Stimulated activated naive CD4-positive, alpha-beta T cell (primary cell): Measurements from ENCODE around the gene HTR1A.

Source experiments
- DNase-seq, 6 experiments: peaks; one replicate each; lab custom pipeline; 2025; lab: John Stamatoyannopoulos, UW

HTR1A gene

DNA sequence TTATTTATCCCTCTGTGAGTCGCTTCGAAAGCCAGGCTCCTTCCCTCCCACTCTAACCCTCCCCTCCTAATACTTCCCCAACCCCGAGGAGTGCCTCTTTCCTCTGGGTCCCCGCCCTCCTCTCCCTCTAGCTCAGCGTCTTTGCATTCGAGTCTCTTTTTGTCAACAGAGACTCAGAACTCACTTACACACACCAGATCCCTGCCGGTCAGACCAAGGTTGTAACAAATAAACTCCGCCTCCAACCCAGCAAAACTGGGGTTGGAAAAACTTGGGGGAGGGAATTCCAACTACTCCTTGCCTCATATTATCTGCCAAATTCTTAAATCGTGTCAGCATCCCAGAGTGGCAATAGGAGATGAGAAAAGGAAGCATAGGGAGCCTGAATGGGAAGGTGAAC is at the start of gene HTR1A:
HTR1A (minus strand) TSS at position 167 of the 400 bp plus-strand sequence. CDS start 726 bp downstream, outside the sequence.
- no peak for DNase-seq

DNA sequence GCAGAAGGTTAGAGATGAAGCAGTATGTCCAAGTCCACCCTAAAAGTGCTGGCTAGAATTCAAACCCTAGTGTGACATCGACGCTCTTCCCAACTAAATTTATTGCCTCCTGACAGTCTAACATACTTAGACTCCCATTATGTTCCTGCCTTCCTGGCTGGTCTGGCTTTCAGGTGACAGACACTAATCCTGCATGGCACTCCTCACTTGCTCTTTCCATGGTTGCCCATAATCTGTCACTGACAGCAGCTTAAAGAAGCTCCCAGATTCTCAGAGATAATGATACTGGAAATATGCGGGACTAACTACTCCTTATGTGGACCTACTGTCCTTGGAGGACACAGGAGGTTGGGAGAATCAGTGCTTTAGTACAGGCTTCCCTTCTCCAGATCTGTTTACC is 41.7 kb upstream of the HTR1A start:
- DNase-seq, result no peak

DNA sequence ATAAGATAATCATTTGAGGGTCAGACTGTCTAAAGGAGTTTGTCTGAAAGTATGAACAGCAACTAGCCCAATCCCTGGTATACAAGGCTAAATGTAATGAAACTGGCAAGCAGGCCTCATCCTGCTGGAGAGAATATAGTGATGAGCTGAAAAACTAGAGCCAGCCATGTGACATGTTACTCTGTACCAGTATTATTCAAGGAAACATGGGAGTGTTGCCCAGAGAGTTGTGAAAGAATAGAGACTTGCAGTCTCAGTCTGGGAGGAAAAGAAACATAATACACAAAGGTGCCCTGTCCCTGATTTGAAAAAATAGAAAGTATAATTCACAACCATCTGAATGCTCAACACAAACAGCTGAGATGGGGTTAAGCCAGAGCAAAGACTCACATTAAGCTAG is 37.9 kb upstream of the HTR1A start:
- no peak for DNase-seq

DNA sequence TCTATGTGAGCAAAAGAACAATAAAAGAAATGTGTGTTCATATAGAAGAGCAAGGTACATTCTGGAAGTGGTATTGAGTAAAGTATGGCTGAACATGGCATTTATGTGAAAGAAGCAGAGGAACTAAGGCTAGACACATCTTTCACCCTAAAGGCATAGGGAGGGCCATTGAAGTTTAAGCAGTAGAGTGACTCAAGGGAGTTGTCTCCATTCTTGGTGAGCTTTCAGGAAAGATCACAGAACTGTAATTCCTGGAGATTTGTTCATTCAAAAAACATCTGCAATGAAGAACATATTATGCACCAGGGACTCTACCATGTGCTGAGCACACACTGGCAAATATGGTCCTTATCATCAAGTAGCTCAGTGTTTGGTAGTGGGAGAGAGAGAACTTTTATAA is 24.8 kb upstream of the HTR1A start:
- DNase-seq, result no peak

DNA sequence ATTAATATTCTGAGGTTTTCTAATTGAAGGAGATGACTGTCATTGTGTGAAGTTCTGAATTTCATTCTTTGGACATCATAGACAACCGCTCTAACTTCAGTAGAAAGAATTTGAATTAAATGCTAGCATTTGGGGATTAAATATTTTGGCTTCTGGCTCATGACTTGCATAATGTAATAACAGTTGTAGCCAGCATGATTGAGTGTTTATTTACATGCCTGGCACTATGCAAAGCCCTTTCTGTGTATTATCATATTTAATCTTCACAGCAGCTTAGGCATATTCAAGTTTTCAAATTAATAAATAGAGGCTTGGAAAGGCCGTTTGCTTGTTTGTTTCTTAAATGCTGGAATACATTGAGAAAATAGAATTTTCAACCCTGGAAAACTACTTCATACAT is 19.6 kb upstream of the HTR1A start:
- no peak for DNase-seq

DNA sequence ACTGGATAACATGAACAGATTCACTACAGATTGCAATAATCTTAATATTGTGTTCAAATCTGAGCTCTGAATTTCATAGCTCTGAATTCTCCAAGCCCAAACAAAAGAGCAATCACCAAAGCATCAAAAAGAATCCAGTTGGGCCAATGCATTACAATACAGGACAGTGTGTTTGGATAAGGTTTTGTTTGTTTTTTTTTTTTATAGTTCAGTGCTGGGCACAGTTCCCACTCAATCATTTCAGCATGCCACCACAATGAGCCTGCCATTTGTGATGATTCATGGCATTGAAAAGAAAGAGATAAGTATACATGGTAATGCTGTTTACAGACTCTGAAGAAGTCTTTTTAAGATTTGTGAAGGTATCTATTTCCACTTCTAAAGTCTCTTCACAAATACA is 1.7 kb upstream of the HTR1A start:
- no peak for DNase-seq

DNA sequence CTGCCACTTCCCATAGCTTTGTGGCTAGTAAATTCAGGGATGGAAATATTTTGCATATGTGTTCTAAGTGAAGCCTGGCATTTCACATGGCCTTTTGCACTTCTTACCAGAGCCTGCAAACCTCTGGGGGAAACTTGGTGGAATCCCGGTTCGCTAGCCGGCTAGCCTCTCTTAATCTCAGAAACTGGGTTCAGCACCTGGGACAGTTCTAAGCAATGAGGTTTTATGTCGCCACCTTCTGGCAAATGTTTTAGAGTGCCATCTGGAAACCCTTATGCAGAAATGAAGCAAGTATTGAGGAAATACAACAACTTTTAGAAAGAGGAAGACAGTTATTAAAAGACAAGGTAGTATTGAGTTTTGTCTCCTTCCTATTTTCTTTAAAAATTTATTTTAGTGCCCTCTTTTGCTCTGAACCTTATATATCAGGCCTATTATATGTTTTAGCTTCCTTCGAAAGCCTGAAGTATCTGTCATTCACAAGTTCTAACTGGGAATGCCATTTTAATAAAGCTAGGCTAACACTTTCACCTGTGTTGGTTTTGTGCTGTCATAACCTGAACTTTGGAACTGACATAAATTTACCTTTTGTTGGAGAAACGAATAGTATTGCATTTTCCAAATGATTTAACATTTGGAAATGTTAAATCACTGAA is 963 bp upstream of the HTR1A start:
- DNase-seq, result no peak

DNA sequence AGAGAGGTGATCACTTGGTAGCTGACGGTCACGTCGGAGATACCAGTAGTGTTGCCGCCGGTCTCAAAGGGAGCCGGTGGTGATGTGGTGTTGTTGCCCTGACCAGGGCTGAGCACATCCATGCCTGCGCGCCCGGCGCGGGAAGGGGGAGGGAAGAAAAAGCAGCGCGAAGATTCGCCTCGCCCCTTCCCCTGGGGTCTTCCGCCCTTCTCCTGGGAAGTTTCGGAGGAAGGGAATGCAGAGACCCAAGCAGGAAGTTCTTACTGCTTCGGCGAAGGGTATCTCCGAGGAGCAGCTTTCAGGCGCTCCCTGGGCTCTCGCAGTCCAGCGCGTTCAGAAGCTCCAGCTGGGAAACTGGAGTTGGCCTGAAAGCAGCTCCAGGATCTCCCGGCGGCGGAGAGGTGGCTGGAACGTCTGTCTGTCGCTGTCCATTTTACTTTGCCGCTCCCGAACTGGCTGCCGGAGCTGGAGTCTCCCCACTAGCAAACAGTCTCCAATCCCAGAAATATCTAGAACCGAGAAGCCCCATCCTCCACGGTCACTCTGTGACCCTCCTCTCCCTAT is 565 bp downstream of the HTR1A start:
- DNase-seq, result no peak

DNA sequence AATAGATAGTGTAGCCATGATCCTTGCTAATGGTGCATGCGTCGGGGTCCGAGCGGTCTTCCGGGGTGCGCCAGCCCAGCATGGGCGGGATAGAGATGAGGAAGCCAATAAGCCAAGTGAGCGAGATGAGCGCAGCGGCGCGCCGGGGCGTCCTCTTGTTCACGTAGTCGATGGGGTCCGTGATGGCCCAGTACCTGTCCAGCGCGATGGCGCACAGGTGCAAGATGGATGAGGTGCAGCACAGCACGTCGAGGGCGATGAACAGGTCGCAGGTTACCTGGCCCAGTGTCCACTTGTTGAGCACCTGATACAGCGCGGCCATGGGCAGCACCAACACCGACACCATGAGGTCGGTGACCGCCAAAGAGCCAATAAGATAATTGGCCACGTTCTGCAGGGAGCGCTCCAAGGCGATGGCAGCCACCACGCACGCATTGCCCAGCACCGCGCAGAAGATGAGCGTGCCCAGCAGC is 1.1 kb downstream of the HTR1A start:
- DNase-seq, result no peak

DNA sequence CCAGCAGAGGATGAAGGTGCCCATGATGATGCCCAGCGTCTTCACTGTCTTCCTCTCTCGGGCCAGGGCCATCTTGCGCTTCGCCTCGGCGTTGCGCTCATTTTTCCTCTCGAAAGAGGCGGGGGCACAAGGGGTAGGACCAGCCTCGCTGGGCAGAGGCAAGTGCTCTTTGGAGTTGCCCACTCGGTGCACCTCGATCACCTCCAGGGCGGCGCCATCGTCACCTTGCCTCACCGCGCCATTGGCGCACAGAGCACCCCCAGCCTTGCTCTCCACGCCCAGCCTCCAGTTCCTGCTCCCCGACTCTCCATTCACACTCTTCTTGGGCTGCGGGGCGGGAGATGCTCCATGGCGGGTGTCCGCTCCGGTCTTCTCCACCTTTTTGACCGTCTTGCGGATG is 1.6 kb downstream of the HTR1A start:
- no peak for DNase-seq

DNA sequence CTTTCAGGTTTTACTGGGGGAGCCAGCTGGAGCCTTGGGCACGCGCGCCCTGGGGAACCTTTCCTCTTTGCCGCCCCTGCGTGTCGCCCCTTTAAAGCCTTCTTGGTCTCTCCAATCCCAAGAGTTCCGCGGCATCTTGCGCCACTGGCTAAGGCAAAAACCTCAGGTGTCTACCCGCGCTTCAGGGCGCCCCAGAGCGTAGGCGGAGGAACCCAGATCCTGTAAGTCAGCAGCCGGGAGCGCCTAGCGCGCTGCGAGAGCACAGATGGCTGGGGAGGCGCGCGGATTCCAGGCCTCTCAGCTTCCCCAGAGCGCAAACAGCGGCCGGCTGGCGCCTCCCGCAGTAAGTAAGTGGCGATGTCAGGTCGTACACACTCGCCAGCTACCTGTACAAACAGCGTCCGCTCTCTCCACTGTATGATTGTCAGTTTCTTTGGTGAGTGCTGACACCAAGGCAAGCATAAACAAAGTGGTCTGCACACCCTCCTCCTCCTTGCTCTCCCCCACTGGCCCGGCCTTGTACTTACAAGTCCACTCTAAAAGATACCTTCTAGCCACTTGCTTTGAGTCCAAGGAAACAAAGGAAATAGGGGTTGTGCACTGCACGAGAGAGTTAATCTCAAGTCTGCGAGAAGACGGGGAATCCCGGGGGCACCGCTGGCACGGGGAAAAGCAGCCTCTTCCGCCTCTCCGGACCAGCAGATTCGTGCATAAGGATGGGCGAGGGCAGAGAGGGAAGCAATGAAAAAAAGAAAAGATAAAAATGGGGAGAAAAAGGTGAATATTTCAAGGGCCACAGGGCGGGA is 2.9 kb downstream of the HTR1A start:
- DNase-seq, result no peak

DNA sequence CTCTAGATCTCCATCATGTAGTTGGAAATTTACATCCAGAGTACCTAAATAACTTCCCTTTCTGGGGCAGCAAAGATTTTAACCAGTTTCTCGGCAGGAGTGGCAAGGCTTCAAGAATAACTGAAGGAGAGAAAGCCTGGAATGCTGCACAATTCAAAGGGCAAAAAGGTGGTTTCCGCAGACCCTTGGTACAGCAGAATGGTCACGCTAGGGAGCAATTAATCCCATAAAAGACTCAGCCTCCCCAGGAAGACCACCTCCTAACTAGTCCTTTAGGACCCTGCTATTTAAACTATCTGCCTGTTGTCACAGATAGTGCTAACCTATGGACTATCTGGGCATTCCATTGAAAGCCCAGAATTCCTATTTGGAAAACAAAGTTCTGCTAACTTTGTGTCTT is 3.6 kb downstream of the HTR1A start:
- DNase-seq, result no peak

DNA sequence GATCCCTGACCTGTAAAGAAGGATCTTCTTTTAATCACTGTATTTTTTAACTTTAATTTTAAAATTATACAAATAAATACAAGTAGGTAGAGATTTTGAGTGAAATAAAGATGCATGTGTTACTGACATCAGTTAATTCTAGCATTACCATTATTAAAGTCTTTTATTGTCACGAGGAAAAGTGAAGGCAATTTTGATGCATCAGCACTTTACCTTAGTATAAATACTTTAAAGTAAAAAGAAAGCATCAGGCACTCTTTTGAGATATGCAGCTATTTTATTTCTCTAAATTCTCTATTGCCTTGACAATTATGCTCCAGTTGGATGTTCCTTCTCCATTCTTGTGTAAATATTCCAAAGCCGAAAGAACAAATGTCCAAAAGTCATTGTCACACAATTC is 4.6 kb downstream of the HTR1A start:
- no peak for DNase-seq

DNA sequence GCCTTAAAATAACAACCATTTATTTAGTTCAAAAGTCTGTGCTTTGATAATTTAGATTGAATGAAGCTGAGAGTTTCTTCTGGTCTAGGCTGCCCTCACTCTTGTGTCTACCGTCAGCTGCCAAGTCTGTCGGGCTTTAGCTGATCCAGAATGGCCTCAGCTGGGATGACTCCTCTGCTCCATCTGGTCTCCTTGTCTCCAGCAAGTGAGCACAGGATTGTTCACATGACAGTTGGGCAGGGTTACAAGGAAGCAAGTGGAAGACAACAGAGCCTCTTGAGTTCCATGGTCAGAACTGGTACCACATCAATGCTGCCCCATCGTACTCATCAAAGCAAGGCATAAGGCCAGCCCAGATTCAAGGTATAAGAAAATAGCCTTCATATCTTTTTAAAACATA is 9.0 kb downstream of the HTR1A start:
- DNase-seq, result no peak

DNA sequence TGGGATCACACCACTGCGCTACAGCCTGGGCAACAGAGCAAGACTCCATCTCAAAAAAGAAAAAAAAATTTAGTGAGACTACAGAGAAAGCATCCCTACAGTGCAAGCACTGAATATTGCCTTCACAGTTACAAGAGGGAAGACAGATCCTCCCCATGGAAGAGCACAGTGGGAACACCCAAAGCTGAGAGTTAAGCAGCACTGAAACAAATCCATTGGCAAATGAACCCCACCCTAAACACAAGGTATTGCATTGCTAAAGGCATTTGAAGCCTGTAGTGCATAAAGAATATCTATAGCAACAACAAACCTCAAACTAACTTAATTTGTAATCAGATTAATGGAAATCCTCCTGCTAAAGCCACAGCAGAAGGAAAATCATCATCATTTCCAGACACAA is 27.1 kb downstream of the HTR1A start:
- DNase-seq, result no peak

DNA sequence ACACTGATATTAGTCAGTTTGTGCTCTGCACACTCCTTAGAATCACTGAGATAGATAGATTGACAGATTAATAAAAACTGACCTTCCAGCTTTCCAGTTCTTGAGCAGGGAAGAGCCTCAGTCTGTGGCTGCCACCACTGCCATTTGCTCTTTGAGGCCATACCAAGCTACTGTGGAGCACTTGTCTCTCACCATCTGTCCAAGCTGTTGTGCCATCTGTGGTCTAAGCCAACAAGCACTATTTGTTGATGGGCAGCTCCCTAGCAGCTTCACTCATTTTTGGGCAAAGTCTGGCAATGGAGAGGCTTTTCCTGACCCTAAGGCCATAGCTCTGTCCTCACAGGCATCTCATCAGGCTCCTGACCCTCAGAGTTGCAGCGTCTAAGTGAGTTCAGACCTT is 30.4 kb downstream of the HTR1A start:
- DNase-seq, result no peak

DNA sequence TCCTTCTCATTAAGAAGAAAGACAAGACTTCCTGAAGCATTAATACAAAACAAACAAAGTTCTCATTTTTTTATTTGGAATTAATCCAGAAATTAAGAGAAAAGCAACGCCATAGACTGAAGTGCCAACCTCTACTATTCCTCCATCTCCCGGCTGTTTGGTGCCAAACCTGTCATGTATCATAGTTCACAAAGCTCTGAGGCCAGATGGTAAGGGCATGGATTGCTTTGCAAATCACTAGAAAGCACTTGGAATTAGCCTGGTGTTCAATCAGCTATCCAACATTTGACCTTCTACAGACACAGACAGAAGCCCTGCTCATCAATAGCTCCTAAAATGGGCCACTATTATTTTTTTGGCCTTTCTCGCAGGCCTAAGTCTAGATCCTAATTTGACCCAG is 33.8 kb downstream of the HTR1A start:
- no peak for DNase-seq

DNA sequence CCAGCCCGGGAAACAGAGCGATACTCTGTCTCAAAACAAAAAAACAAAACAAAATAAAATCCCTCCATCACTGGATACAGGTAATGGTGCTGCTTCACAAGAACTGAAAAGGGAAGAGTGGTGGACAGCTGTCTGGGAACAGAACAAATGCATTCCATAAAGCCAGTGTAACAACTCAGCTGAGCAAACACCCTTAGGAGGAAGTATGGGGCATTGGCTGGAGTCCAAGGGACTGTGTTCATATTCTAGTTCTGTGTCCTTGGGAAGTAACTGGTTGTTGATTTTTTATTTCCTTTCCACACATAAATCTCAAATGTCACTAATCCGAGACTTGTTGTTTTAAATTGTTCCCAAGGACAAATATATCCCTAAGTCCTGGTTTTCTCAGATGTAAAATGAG is 38.3 kb downstream of the HTR1A start:
- DNase-seq, result no peak

DNA sequence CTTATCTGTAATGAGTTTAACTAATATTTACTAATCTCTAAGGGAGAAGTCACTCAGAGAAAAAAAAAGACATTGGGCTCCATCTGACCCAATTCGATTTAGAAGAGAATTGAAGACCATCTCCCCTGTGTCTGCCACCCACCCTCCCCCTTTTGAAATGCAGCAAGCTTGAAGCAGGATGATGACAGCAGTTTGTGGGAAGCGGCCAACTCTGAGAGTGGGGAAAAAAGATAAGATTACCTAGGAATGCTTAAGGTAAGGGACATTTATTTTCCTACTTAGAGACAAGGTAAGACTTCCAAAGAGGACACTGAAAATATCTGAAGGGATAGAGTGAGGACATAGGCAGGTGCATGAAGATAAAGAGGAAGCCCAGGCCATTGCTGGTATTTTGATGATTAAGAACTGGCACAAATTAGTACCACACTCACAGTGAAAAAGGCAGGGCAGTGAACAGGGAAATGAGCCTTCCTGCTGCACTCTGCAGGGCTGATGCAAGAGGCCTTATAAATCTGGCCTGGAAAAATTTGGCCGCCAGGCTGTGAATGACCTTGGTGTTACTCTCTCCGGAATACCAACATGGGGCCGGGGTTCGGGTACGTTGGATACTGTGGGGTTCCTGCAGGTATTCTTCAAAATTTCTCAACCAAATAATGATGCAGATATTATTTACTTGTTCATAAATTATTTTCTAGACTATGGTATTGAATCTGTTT is 42.3 kb downstream of the HTR1A start:
- DNase-seq, result no peak

DNA sequence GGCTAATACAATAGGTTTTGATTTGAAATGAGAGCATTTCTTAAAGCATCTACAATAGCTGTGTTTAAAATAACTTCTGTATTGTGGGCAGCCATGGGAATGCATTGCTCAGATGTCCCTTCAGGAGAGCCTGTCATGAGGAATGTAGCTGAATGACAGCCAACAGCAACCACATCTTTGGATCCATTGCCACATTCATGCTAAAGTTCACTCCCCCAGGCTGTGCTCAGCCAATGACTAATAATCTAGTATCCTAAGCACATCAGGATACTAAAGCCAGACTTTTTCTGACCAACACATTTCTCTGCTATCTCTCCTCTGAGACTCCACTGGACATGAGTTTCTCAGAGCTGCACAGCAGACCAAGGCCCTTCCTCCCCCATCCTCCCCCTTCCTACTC is 45.5 kb downstream of the HTR1A start:
- no peak for DNase-seq

DNA sequence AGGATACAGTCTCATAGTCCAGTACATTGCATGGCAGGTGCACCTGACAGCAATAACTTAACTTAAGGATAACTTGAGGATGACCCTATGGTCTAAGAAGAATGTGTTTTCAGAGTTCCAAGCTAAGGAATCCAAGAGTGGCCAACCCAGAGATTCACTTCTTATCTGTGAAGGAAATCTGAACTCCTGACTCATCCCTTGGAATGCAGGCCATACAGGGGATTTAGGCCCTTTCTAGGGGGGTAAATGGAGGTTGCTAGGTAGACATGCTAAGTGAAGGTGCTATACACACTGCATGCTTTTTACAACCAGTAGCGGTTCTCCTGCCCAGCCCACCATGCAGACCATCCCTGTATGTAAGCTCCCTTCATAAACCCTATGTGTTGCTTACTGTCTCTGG is 50.4 kb downstream of the HTR1A start:
- DNase-seq, result no peak
